Stimulated activated CD8-positive, alpha-beta memory T cell treated with anti-CD3 and anti-CD28 coated beads, Interleukin-12 subunit alpha, Interleukin-12 subunit beta, amount 100 ng/mL, for 4 hours (primary cell): ENCODE results near the gene ZNF556.

Source experiments
- DNase-seq: peaks from one replicate; pipeline ENCODE4 v3.0.0-alpha.2; 2020; ENCODE audit warnings: low read depth

Gene ZNF556

GRCh38 chr19:2905918-2906519 is 38.9 kb downstream of the ZNF556 start:
- no peak for DNase-seq

GRCh38 chr19:2906631-2907195 is 39.6 kb downstream of the ZNF556 start:
- DNase-seq, result no peak

GRCh38 chr19:2912306-2912705 is 45.2 kb downstream of the ZNF556 start:
- no peak for DNase-seq

- no peak for DNase-seq
Measured at GRCh38 chr19:2917275-2918184, 50.4 kb downstream of the ZNF556 start.

DNA sequence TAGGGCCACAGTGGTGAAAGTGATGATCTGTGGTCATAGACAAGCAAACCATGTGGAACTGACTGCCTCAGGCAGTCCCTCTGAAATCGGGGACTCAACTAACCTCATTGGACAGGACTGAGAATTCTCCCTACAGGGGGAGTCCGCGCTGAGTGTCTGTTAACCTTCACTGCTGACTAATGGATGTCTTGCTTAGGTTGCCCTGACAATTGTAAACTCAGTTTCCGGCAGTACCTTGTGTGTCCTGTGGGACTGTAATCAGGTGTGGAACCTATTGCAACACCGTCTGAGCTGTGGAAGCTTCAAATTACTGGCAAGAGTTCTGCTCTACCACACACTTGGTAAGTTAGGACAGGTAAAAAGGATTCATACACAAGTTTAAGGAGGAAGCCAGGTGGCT is 55.9 kb downstream of the ZNF556 start:
- DNase-seq, result no peak

DNA sequence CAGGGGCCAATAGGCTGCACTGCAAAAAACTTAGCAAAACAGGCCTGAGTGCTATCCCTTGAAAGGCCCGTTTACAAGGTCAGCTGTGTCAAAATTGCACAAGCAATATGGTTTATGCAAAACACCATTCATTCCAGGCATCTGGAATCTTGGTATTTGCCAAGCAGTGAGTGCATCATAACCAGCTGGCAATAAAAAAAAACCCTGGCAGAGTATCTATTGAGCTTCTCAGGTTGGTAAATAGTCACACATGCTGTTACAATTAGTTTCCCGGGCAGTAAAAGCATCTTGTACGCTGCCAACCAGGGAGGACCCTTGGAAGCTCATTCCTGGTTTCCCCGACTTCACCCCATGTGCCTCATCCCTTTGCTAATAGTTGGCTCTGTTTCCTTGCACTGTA is 56.4 kb downstream of the ZNF556 start:
- no peak for DNase-seq

DNA sequence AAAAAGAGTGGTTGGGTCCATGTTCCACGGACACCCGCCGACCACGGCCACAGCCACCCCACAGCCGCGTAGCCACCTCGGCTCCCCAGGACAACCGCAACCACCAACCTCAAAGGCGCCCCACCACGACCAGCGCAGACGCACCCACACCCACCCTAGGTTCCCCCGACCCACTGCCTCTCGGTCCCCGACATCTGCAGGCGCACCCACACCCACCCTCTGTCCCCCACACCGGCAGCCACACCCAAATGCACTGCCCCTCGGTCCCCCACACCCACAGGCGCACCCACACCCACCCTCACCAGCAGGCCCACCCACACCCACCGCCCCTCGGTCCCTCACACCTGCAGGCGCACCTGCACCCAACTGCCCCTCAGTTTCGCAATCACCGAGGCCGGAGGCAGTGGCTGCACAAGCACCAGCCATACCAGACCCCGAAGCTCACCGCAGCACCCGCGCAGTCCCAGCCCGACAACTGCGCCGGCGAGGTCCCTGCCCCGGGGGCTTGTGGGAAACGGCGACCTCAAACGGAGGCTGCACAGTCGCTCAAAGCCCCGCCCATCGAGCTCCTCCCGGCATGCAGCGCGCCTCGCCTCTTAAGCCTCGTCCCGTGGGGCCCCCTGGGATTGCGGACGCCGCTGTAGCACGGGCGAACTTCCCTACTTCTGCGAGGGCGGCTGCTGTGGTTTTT is 59.4 kb downstream of the ZNF556 start:
- no peak for DNase-seq

GRCh38 chr19:2927032-2927430 is 59.9 kb downstream of the ZNF556 start:
- DNase-seq, result no peak
